Activated gamma-delta T cell treated with Interleukin-2 at 50 U/mL for 16 hours (primary cell): Measurements from ENCODE around the gene GASK1B.

Experiments
- DNase-seq: peaks from one replicate; pipeline ENCODE4 v3.0.0-alpha.2; 2020

The GASK1B gene

DNA sequence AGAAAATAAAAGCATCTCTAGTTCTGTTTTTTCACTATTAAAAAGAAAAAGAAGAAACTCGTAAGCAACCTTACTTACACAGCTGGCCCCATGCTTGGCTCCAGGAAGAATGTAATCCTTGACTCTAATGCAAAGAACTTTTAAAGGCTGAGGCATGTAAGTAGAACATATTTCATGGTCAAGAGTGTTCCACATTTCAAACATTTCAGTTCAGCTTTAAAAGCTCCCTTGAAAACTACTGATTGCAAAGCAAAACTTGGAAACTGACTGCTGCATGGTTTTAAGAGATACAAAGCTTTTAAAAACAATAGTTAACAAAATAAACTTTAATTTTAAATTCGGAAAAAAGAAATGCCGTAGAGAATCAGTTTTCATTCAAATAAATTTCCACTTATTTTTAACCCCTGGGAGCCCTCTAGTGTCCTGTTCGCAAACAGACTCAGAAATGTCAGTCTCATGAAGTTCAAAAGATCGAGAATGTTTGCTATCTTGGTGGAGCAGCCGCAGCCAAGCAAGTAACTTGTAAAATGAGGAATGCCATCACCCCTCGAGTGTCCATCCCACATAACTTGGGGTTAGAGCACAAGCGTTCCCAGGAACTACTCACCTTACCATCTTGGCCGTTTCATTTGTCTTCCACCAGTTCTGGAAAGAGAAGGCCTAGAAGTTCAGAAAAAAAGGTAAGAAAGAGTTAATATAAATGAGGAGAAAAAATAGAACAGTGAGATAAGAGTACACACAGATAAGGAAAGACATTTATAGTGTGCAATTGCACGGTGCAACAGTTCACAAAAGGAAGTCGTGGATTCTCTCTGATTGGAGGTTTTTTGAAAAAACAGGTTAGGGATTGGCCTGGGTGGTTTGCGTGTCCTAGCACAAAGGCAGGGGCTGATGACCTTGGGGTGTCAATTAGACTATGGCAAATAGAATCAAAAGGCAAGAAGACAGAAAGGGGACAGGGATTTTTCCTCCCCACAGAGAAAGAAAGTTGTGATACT, at the start of gene GASK1B:
Gene GASK1B, minus strand, starts transcription at position 765 of the 998 bp plus-strand sequence. CDS start 1,650 bp downstream, outside the sequence.
- DNase-seq = no peak

GRCh38 chr4:158219623-158220022, 46.8 kb upstream of the GASK1B start:
- DNase-seq = no peak

DNA sequence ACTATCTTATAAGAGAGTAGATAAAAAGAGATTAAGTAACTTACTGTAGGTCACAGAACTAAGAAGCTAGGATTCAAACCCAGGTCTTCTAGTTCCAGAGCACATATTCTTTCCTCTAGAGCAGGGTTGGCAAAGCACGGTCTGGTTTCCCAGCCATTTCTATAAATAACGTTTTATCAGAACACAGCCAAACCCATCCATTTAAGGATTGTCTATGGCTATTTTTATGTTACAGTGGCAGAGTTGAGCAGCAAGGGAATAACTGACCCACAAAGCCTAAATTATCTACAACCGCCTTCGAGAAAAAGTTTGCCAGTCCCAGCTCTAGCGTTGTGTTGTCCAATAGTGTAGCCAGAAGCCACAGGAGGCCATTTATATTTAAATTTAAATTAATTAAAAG, 44.9 kb upstream of the GASK1B start:
- no peak for DNase-seq

DNA sequence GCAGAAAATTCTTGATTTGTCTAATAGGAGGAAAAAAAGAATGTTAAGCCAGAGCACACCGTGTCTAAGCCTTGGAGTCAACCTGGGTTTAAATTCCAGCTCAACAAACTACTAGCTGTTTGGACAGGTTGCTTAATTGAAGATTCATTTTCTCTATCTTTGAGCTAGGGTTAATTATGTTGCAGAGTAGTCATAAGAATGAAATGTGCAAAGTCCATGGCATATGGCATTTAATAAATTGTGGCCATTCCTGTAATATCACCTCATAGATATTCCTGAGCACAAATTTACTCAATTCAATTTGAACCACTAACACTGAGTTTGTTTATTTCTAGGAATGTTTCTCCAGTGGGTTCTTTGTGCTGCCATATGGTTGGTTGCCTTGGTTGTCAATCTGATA, 42.0 kb upstream of the GASK1B start:
- DNase-seq = no peak

- no peak for DNase-seq
Measured at GRCh38 chr4:158213466-158213865, 40.6 kb upstream of the GASK1B start.

DNA sequence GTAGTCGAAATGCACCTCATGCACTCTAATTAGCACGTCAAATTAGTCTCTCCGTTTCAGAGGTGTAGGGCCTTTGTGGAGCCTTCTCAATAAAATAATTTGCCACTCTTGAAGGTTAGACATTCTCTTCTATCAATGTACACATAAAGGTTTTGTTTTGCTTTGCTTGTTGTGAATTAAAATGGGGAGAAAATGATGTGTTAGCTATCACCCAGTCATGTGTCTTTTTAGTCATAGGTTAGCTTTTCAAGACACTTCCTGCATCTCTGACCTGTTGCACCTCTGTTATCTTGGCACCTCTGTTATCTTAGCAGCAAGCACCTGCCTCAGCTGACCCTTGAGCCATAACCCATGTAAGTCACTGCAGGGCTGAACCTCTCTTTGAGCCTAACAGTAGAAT, 38.4 kb upstream of the GASK1B start:
- DNase-seq = no peak

DNA sequence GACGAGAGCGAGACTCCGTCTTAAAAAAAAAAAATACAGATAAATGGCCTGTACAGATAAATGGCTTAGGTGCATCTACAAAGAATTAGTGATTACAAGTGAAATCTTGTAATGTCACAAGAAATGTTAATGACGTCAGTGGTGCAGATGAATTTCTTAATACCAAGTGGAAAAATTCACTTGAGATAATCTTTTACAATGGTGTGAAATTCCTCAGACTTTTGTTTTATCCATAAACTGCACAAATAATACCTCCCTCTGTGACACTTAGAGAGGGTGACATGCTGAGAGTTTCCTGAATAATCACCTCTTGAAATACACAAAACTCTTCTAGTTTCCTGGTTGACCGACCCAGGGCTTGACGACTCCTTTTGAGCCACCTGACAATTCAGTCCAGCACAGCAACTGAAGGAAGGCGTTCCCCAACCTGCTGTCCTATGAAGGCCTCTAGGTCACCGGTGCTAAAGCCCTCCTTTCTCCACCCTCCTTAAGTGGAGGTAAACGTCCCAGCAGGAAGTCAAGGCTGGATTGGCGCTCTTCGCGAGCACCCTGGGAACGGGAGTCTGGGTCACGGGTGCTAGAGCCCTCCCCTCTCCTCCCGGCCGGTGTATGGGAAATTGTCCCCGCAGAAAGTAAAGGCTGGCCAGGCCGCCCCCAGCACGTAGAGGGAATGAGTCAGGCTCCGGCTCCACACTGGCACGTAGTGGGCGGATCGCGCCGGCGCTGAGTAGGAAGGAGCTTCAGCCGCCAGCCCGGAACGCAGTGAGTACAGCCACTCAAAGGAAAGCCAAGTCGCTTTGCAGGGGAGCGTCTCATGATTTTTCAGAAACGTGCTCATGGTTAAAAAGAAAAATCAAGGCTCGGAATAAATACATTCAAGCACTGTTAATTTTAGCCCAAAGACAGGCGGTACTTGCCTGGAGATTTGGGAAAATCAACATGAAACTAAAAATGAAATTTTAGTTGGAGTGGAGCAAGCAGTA, 37.3 kb upstream of the GASK1B start, which contains the start of gene TMEM144:
Gene TMEM144, plus strand, starts transcription at position 662 of the 983 bp plus-strand sequence. CDS start 2,182 bp downstream, outside the sequence.
- DNase-seq = peak; percentile 4

GRCh38 chr4:158208963-158209640, 36.3 kb upstream of the GASK1B start:
- no peak for DNase-seq

- DNase-seq = no peak
Measured at GRCh38 chr4:158203929-158204328, 31.1 kb upstream of the GASK1B start.

DNA sequence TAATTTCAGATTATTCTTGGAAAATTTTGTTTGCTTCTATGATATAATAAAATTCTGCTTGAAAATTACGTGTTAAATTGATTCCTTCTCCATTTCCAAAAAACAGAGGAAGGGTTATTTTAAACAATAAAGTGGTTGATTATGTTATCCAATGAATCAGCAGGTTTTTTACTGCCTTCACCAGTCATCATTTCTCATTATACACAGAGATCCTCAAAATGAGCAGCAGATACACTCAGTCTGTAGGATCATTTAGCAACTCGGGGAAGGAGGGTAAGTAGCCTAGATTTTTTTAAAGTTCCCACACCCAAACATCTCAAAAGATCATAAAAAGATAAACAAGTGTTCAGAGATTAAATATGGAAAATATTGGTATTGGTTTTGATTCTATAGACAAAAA, 30.6 kb upstream of the GASK1B start:
- DNase-seq = no peak

DNA sequence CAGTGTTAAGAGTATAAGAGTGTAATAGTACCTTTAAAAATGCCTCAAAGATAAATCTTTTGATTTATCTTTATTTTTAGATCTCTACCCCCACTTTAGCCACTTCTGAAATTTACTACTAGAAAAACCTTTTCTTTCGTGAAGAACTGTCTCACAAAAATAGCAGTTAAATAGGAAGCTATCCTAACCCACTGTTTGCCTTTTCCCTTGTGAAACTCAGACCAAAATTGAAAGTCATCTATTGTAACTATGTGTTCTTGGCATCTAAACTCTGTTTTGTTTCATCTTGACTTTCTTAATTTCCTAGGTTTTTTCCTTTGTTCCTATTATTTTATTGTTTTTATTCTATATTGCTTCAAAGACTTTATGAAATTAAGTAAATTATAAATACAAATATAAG, 29.7 kb upstream of the GASK1B start:
- no peak for DNase-seq

DNA sequence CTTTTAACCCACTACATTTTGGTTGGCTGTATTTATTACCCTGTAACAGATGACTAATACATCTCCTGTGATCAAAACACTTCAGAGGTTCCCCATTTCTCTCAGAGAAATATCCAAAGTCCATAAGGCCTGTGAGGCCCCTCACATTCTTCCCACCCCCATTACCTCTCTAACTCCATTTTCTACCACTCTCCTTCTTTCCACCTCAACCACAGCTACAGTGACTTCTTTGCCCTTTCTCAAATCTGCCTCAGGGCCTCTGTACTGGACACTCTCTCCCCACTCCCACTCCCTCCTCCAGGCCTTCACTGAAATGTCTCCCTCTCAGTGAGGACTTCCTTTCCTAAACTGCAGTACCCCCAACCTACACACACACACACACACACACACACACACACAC, 29.1 kb upstream of the GASK1B start:
- no peak for DNase-seq

- no peak for DNase-seq
Measured at GRCh38 chr4:158201322-158201721, 28.5 kb upstream of the GASK1B start.

- no peak for DNase-seq
Measured at GRCh38 chr4:158200214-158200613, 27.4 kb upstream of the GASK1B start.

DNA sequence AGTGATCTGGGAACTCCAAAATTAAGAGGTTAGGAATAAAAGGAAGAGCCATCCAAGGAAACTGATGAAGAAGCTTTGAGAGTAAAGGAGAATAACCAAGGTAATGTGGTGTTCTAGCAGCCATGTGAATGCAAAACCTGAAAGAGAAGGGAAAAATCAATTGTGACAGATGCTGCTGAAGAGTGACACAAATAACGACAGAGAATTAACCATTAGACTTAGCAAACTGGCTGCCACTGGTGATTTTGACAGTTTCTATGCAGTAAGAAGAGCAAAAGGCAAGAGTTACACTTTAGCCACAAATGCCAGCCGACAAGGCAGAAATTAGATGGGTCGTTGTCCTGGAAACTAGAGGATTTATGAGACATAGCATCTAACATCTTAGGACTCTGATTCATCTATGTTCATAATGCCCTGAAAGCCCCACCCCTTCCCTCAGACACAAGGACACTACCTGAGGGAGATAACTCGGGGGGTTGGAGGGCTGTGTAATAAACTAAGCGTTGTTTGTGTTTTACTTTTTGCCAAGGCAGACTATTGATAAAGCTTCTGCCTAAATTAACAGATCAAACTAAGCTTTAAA, 24.5 kb upstream of the GASK1B start:
- no peak for DNase-seq

DNA sequence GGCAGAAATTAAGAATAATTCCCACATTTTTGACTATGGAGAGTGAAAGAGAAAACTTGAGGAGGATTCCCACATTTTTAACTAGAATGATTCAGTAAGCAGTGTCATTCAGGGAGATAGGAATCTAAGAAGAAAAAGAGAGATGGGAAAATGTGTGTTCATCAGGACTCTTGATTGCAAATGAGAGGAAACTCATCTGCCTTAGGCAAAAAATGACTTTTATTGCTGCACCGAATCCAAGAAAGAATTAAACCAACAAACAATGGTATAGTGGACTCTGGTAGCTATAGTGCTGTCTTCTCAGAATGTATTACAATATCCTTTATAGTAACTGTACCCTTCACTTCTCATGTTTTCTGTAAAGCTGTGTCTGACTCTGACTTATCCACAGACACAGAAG, 22.5 kb upstream of the GASK1B start:
- DNase-seq = no peak

DNA sequence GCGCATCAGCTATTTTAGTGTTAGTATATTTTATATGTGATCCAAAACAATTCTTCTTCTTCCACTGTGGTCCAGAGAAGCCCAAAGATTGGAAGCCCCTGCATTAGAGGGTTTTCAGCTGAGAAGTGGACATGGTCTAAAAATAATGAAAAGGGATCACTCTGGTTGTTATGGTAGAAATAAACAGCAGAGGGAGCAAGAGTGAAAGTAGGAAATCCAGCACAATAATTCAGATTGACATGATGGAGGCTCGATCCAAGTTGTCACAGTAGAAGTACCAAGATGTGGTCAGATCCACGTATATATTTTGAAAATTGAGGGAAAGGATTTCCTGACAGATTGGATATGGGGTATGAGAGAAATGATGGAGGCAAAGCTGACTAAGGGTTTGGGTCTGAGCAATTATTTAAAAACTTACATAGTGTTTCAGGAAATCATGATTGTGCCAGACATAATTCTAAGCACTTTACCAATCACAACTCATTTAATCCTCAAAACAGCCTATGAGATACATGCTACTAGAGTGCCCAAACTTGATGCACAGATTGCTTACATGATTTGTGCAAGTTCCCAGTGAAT, 20.4 kb upstream of the GASK1B start:
- DNase-seq = no peak

DNA sequence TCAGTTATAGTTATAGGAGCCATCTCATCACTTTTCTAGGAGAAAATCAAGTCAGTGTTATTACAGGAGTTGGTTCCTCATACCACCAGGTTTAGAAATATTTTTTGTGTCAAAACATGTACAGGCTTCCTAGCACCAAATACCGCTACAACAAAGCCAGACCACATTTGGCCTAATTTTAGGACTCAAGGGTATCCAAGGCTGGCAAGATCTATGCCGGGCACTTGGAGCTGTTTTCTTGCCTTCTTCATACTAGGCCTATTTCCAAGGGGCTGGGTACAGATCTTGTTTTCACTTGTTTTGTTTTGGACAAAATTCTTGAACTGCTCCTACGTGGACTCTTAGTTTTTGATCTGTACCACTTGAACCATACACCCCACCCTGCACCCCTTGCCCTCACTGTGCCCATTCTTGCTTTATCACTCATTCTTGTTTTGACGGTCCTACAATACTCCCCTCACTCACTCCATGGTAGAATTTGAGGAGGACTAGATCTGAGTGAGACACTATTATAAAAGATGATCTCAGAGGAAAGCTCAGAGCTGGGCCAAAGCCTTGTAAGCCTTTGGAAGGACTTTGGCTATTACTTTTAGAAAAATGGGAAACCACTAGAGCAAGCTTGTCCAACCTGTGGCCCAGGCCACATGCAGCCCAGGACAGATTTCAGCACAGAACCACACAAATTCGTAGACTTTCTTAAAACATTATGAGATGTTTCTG, 19.8 kb upstream of the GASK1B start:
- DNase-seq = no peak

DNA sequence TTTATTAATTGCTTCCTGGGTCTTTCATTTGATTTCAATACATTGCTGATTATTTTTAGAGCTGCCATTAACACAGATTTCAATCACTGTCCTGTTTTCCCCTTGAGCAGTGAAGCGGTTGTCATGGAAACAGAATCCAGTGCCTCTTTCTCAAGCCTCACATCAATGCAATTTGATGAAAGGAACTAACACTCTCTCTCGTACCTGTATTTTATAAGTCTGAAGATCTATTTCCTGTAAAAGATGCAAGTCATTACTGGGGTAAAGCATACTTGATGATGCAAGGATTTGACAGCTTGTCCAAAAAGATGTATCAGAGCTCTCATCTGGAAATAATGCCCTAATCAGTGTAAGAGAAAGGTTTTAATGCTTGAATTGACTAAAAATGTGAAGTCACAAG, 17.9 kb upstream of the GASK1B start:
- DNase-seq = no peak

DNA sequence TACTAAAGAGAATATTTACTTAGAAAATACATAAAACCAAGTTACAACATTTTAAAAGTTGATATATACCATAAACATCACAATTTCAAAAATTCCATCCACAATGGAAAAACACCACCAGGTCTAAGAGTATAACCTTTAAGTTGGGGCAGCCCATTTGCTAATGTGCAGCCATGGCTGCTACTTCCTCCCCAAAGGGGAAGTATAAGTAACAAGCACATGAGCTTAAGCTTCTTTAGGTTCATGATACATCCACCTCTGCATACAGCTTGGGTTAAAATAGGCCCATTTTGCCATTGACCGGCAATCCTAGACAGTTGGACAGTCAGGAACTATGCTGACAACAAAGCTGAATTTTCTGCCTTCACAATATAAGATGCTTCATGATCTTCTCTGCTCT, 16.6 kb upstream of the GASK1B start:
- DNase-seq = no peak

DNA sequence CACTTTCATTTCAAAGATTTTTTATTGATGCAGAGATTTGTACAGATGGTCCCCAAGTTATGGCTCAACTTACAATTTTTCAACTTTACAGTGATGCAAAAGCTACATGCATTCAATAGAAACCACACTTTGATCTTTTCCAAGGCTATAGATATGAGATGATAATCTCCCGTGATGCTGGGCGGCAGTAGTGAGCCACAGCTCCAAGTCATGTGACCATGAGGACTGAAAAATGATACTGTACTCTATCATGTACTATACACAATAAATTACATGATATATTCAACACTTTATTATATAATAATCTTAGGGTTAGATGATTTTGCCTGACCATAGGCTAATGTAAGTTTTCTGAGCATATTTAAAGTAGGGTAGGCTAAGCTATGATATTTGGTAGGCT, 14.0 kb upstream of the GASK1B start:
- no peak for DNase-seq
